Uterus (tissue), 2 donors: ENCODE measurements around the gene LEKR1.

ENCODE experiments used
- CTCF ChIP-seq, 4 experiments: fragments of 200-600 bp in 2 of 4; fragments of 450-650 bp in 2 of 4; sonication (generic) in 2 of 4; IDR thresholded peaks; one replicate each; pipeline ENCODE4 v1.5.1; 2016 to 2019; ENCODE audit warnings: antibody characterized with exemption in 4 of 4, mild to moderate bottlenecking in 2 of 4, moderate library complexity in 1 of 4
- POLR2A ChIP-seq, 2 donors: fragments of 450-650 bp; IDR thresholded peaks; one replicate each; pipeline ENCODE4 v1.6.1; 2016; ENCODE audit warnings: antibody characterized with exemption in 2 of 2, mild to moderate bottlenecking in 1 of 2, moderate library complexity in 1 of 2

GRCh38 chr3:156837115-156837514 is 11.0 kb downstream of the LEKR1 start:
- no peak for TF ChIP-seq CTCF (IDR thresholded peaks at IDR 0.05)
- TF ChIP-seq POLR2A (IDR thresholded peaks at IDR 0.05) = no peak
